GM23338 (cell line): ENCODE results near the gene DGKB.

Source experiments
- CREB1 ChIP-seq: fragments of 250-450 bp; sonication (Bioruptor Pico); IDR thresholded peaks from 2 replicates; pipeline ENCODE4 v1.5.0; 2020; ENCODE audit warnings: low read depth, mild to moderate bottlenecking, moderate library complexity
- EZH2 ChIP-seq: fragments of 200-600 bp; sonication (generic); IDR thresholded peaks from one replicate; pipeline ENCODE4 v1.8.0; 2017; ENCODE audit warnings: antibody characterized with exemption, mild to moderate bottlenecking, low read depth; ENCODE audit not compliant: unreplicated experiment
- EZH2phosphoT487 ChIP-seq: fragments of 200-600 bp; sonication (generic); IDR thresholded peaks from one replicate; pipeline ENCODE4 v1.8.1; 2018; ENCODE audit warnings: antibody characterized with exemption; ENCODE audit not compliant: unreplicated experiment
- JUNB ChIP-seq: IDR thresholded peaks from one replicate; pipeline ENCODE4 v1.6.1; 2016; ENCODE audit warnings: antibody characterized with exemption; ENCODE audit not compliant: unreplicated experiment
- POLR2AphosphoS5 ChIP-seq: IDR thresholded peaks from 2 replicates; pipeline ENCODE4 v1.6.1; 2016; ENCODE audit warnings: antibody characterized with exemption, low read depth
- ZNF114 ChIP-seq: fragments of 250-450 bp; sonication (Bioruptor Pico); IDR thresholded peaks from 2 replicates; pipeline ENCODE4 v1.5.0; 2020; ENCODE audit warnings: mild to moderate bottlenecking, moderate library complexity
- TF ChIP-seq, protein P1 (sequence below), 2 experiments: fragments of 200-600 bp in 1 of 2; sonication (generic) in 1 of 2; conservative IDR thresholded peaks; 2 replicates each; pipeline versions ENCODE4 v1.5.1 to v1.6.1; 2016 to 2017; ENCODE audit warnings: antibody characterized with exemption in 2 of 2, low read depth in 2 of 2, mild to moderate bottlenecking in 2 of 2, moderate library complexity in 1 of 2
- TF ChIP-seq, protein P2 (sequence below): IDR thresholded peaks from one replicate; pipeline ENCODE4 v1.6.1; 2018; ENCODE audit warnings: antibody characterized with exemption; ENCODE audit not compliant: unreplicated experiment
- TF ChIP-seq, protein P3 (sequence below): IDR thresholded peaks from 2 replicates; pipeline ENCODE4 v1.6.1; 2016; ENCODE audit warnings: antibody characterized with exemption

DNA sequence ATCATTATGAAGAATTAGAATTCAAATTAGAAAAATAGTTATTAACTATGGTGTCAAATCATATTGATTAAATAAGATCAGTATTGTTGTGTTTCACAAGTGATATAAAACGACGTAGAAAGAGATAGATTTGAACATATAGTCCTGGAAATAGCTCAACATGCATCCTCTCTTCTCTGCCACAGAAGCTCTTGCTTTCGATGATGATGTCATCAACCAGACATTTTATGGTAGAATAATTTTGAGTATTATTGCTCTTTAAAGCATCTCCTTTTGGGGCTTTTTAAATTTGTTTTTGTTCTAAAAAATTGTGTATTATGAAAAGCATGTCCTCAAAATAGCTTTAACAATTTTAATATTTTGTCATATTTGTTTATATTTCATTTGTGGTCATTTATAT is 95.0 kb downstream of the DGKB start:
- TF ChIP-seq, protein P1, sequence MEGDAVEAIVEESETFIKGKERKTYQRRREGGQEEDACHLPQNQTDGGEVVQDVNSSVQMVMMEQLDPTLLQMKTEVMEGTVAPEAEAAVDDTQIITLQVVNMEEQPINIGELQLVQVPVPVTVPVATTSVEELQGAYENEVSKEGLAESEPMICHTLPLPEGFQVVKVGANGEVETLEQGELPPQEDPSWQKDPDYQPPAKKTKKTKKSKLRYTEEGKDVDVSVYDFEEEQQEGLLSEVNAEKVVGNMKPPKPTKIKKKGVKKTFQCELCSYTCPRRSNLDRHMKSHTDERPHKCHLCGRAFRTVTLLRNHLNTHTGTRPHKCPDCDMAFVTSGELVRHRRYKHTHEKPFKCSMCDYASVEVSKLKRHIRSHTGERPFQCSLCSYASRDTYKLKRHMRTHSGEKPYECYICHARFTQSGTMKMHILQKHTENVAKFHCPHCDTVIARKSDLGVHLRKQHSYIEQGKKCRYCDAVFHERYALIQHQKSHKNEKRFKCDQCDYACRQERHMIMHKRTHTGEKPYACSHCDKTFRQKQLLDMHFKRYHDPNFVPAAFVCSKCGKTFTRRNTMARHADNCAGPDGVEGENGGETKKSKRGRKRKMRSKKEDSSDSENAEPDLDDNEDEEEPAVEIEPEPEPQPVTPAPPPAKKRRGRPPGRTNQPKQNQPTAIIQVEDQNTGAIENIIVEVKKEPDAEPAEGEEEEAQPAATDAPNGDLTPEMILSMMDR (conservative IDR thresholded peaks at IDR 0.05; ENCODE audit: low read depth in 2 of 2) = no peak
- TF ChIP-seq EZH2 = no peak
- TF ChIP-seq POLR2AphosphoS5 = no peak
- TF ChIP-seq, protein P2, sequence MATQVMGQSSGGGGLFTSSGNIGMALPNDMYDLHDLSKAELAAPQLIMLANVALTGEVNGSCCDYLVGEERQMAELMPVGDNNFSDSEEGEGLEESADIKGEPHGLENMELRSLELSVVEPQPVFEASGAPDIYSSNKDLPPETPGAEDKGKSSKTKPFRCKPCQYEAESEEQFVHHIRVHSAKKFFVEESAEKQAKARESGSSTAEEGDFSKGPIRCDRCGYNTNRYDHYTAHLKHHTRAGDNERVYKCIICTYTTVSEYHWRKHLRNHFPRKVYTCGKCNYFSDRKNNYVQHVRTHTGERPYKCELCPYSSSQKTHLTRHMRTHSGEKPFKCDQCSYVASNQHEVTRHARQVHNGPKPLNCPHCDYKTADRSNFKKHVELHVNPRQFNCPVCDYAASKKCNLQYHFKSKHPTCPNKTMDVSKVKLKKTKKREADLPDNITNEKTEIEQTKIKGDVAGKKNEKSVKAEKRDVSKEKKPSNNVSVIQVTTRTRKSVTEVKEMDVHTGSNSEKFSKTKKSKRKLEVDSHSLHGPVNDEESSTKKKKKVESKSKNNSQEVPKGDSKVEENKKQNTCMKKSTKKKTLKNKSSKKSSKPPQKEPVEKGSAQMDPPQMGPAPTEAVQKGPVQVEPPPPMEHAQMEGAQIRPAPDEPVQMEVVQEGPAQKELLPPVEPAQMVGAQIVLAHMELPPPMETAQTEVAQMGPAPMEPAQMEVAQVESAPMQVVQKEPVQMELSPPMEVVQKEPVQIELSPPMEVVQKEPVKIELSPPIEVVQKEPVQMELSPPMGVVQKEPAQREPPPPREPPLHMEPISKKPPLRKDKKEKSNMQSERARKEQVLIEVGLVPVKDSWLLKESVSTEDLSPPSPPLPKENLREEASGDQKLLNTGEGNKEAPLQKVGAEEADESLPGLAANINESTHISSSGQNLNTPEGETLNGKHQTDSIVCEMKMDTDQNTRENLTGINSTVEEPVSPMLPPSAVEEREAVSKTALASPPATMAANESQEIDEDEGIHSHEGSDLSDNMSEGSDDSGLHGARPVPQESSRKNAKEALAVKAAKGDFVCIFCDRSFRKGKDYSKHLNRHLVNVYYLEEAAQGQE = no peak
- TF ChIP-seq JUNB = no peak
- TF ChIP-seq, protein P3, sequence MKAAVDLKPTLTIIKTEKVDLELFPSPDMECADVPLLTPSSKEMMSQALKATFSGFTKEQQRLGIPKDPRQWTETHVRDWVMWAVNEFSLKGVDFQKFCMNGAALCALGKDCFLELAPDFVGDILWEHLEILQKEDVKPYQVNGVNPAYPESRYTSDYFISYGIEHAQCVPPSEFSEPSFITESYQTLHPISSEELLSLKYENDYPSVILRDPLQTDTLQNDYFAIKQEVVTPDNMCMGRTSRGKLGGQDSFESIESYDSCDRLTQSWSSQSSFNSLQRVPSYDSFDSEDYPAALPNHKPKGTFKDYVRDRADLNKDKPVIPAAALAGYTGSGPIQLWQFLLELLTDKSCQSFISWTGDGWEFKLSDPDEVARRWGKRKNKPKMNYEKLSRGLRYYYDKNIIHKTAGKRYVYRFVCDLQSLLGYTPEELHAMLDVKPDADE = no peak
- TF ChIP-seq EZH2phosphoT487 = no peak
- no peak for TF ChIP-seq CREB1 (CRISPR knock-in tag)
- no peak for TF ChIP-seq ZNF114 (CRISPR knock-in tag)
